MCF 10A (cell line): Measurements from ENCODE around the gene CLIP3. TPM values are rescaled to one million over a fixed set of nuclear protein-coding genes. Genes with fewer than 3 reads are reported as not detected.

Experiments used
- BruUV-seq: library from RNA; stranded (reverse); fragments of 400-500 nt; replicated peaks from 2 replicates; lab custom pipeline; 2021; lab: Mats Ljungman, UMichigan
- CTCF ChIA-PET: fragments of 300-600 bp; sonication (Branson Sonifier 250); formaldehyde crosslinking; extraction: SDS; loops from one replicate; lab custom pipeline; 2021; ENCODE audit warnings: antibody characterized with exemption, inconsistent platforms; lab: Yijun Ruan, JAX
- POLR2A ChIA-PET: fragments of 300-600, 350-650 bp; sonication (Branson Sonifier 250); formaldehyde crosslinking; extraction: SDS; loops from one replicate; lab custom pipeline; 2020; ENCODE audit warnings: antibody characterized with exemption, inconsistent platforms; lab: Yijun Ruan, JAX
- DNase-seq: peaks from one replicate; pipeline ENCODE4 v3.0.0-alpha.2; 2018; ENCODE audit not compliant: unreplicated experiment
- H3K27ac Mint-ChIP-seq: one replicate; pipeline ENCODE4 v1.8.0; 2022; ENCODE audit warnings: mild to moderate bottlenecking, low read depth, mixed read lengths; ENCODE audit not compliant: unreplicated experiment
- H3K27me3 Mint-ChIP-seq: one replicate; pipeline ENCODE4 v1.8.0; 2022; ENCODE audit warnings: mixed read lengths; ENCODE audit not compliant: insufficient read depth, unreplicated experiment
- H3K36me3 Mint-ChIP-seq: one replicate; pipeline ENCODE4 v1.8.0; 2022; ENCODE audit warnings: mild to moderate bottlenecking, moderate library complexity, mixed read lengths; ENCODE audit not compliant: insufficient read depth, unreplicated experiment
- H3K4me1 Mint-ChIP-seq: one replicate; pipeline ENCODE4 v1.8.0; 2022; ENCODE audit warnings: mixed read lengths; ENCODE audit not compliant: insufficient read depth, unreplicated experiment
- H3K4me3 Mint-ChIP-seq: one replicate; pipeline ENCODE4 v1.8.0; 2022; ENCODE audit warnings: mild to moderate bottlenecking, moderate library complexity, mixed read lengths; ENCODE audit not compliant: unreplicated experiment
- H3K9me3 Mint-ChIP-seq: one replicate; pipeline ENCODE4 v1.8.0; 2022; ENCODE audit warnings: mixed read lengths; ENCODE audit not compliant: unreplicated experiment
- intact Hi-C: fragments of 100-400 bp; cut with micrococcal nuclease; formaldehyde crosslinking; loops from 2 replicates; pipeline ENCODE4 v1.14.1; 2022
- total RNA-seq: library from RNA; stranded (reverse); gene quantifications from 2 replicates; pipeline ENCODE4 v1.2.3, GENCODE V29; 2022
- TF ChIP-seq, protein P1 (sequence below): fragments of 200-600 bp; IDR thresholded peaks from one replicate; pipeline ENCODE4 v1.8.0; 2022; ENCODE audit warnings: antibody characterized with exemption, mild to moderate bottlenecking; ENCODE audit not compliant: unreplicated experiment

Gene CLIP3
- total RNA-seq, 1 experiment from 2014 or later = 1.2 TPM

DNA sequence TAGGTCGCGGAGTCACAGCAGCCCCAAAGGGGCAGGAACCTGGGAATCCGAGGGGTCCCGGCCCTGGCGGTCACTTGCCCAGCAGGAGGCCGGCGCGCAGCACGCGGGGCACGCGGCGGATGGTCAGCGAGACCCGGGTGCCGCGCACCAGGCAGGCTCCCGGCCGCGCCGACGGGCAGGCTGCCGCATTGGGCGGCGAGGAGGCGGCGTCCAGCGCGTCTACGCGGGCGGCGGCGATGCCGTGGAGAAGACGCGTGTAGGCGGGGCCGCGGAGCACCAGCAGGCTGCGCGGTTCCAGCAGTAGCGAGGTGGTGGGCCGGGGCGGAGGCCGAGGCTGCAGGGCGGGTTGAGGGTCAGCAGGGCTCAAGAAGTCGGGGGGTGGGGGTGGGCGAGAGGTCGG, 23.5 kb downstream of the CLIP3 start:
- Mint-ChIP-seq H3K27me3 (no peaks in the 10 kb centered on the region), H3K27ac (peak overlapping the region; percentile 49), H3K4me3 (peak overlapping the region; percentile 74), H3K9me3 (no peaks in the 10 kb centered on the region), H3K4me1 (peaks cover 20% of the 10 kb centered on the region), H3K36me3 (no peaks in the 10 kb centered on the region)
- POLR2A ChIA-PET = interaction anchor here (0.6 to 1.9 kb wide), 4 partner anchors 12 to 165 kb away, joined by 3 to 10 read pairs (median 6); partner anchors contain the start of genes THAP8 and WDR62
- intact Hi-C loops = no loop called here
- TF ChIP-seq, protein P1, sequence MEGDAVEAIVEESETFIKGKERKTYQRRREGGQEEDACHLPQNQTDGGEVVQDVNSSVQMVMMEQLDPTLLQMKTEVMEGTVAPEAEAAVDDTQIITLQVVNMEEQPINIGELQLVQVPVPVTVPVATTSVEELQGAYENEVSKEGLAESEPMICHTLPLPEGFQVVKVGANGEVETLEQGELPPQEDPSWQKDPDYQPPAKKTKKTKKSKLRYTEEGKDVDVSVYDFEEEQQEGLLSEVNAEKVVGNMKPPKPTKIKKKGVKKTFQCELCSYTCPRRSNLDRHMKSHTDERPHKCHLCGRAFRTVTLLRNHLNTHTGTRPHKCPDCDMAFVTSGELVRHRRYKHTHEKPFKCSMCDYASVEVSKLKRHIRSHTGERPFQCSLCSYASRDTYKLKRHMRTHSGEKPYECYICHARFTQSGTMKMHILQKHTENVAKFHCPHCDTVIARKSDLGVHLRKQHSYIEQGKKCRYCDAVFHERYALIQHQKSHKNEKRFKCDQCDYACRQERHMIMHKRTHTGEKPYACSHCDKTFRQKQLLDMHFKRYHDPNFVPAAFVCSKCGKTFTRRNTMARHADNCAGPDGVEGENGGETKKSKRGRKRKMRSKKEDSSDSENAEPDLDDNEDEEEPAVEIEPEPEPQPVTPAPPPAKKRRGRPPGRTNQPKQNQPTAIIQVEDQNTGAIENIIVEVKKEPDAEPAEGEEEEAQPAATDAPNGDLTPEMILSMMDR = no peak
- no TSS peak for BruUV-seq
- DNase-seq = peak; percentile 60
- CTCF ChIA-PET = no interaction called here

DNA sequence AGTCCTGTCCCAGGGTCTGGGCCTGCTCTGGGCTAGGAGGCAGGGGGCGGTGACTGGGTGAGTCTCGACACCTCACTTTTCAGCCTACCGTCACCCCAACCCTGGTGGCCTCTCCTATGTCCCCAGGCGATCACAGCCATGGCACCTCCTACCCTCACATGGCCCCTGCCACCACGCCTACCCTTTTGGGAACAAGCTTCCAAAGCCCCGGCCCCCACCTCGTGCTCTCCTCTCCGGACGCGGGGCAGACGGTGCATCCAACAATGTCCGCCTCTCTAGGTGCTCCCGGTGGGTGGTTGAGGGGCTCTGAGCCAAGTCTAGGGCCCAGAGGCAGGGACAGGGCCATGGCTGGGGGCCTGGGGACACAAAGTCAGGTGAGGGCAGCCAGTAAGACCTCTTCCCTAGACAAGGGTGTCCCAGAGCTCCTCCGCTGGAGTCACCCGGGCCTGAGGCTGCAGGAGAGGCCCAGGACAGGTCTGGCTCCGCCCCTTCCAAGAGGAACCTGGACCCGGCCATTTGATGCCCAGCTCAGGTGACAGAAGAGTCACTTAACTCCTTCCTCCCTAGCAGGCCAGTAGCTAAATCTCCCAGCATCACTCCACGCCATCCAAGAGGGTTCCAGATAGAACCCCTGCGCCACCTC, 24.2 kb downstream of the CLIP3 start, which contains the start of gene SYNE4:
Gene SYNE4, minus strand, starts transcription at position 478 of the 643 bp plus-strand sequence. Its CDS starts 132 bp downstream, at position 346.
- ChIA-PET CTCF (interaction anchor here (0.5 kb wide), 1 partner anchor 45 kb away, joined by 4 read pairs; no protein-coding TSS in a partner anchor), POLR2A (interaction anchor here (0.9 to 1.9 kb wide), 4 partner anchors 12 to 106 kb away, joined by 3 to 10 read pairs (median 5); partner anchors contain the start of genes THAP8 and WDR62)
- DNase-seq = peak; percentile 47
- no peaks in the 10 kb centered on the region for H3K36me3 Mint-ChIP-seq
- BruUV-seq = no TSS peak
- peak within 1 kb of the TSS; percentile 49 for H3K27ac Mint-ChIP-seq
- H3K4me1 Mint-ChIP-seq = peaks cover 13% of the 10 kb centered on the region
- peak within 1 kb of the TSS; percentile 74 for H3K4me3 Mint-ChIP-seq
- no peaks in the 10 kb centered on the region for H3K27me3 Mint-ChIP-seq
- TF ChIP-seq, protein P1 = no peak
- intact Hi-C loops = no loop called here
- no peaks in the 10 kb centered on the region for H3K9me3 Mint-ChIP-seq

DNA sequence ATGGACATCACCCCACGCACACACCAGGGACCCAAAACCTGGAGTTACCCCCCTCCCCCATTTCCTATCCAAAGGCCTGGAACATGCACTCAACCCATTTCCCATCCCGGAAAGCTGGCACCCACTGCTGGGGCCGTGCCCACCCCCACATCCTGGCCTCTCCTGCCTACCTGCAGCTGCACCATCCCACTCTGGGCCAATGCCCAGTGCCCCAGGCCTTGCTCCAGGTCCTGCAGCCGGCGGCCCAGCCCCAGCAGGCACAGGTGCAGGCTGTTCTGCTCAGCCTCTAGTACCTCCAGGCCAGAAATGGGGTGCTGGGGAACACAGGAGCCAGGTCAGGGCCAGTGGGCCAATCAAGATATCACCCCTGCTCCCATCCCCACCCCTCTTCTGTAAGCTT, 25.7 kb downstream of the CLIP3 start:
- intact Hi-C loops = no loop called here
- Mint-ChIP-seq H3K27me3 (no peaks in the 10 kb centered on the region), H3K4me3 (no peak overlapping the region), H3K36me3 (peaks cover 1% of the 10 kb centered on the region), H3K27ac (no peak overlapping the region), H3K4me1 (peaks cover 10% of the 10 kb centered on the region), H3K9me3 (no peaks in the 10 kb centered on the region)
- ChIA-PET CTCF (no interaction called here), POLR2A (no interaction called here)
- no TSS peak for BruUV-seq
- DNase-seq = no peak
- TF ChIP-seq, protein P1 = no peak

DNA sequence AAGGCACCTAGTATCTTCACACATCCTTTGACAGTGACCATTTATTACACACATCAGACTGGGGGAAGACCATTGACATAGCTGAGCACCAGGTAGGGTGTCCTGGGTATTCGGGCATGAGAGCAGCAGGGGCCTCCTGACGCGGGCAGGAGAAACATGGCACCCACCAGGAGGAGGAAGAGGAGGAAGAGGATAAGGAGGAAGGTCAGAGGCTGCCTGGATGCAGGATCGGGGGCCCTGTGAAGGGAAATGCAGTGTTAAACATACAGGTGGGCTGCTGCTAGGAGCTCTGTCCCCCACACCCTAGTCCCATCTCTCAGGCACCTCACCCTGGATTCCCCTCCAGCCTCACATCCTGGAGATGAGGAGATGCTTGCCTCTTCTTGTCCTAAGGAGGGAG, 29.4 kb downstream of the CLIP3 start:
- no peak overlapping the region for H3K4me3 Mint-ChIP-seq
- no peak for DNase-seq
- H3K4me1 Mint-ChIP-seq = peaks cover 6% of the 10 kb centered on the region
- BruUV-seq = no TSS peak
- intact Hi-C loops = no loop called here
- no peaks in the 10 kb centered on the region for H3K27me3 Mint-ChIP-seq
- ChIA-PET POLR2A (interaction anchor here (0.6 to 1.5 kb wide), 2 partner anchors 11 to 390 kb away, joined by 3 to 5 read pairs; partner anchors contain the start of genes ALKBH6 and HAUS5), CTCF (interaction anchor here (0.6 to 0.7 kb wide), 2 partner anchors 10 to 60 kb away, joined by 3 to 4 read pairs; no protein-coding TSS in a partner anchor)
- H3K27ac Mint-ChIP-seq = no peak overlapping the region
- H3K36me3 Mint-ChIP-seq = peaks cover 21% of the 10 kb centered on the region
- TF ChIP-seq, protein P1 = no peak
- no peaks in the 10 kb centered on the region for H3K9me3 Mint-ChIP-seq
